Nephron (organoid): ENCODE data around the gene PI4K2B.
"Not testable (repeated sequence)": the region's sequence is repeated elsewhere in the genome, so short reads cannot be mapped to it uniquely, and the experiment has no call there.

Experiments
- H3K27ac Mint-ChIP-seq, 3 experiments: 2 replicates each; pipeline ENCODE4 v1.8.0; 2020; ENCODE audit warnings: mixed read lengths in 3 of 3, mild to moderate bottlenecking in 2 of 3, moderate library complexity in 1 of 3
- H3K27me3 Mint-ChIP-seq: 2 replicates; pipeline ENCODE4 v1.8.0; 2021; ENCODE audit warnings: low read depth, mild to moderate bottlenecking, moderate library complexity, mixed read lengths
- H3K36me3 Mint-ChIP-seq: 2 replicates; pipeline ENCODE4 v1.8.0; 2020; ENCODE audit warnings: low read depth, mixed read lengths
- H3K4me1 Mint-ChIP-seq: 2 replicates; pipeline ENCODE4 v1.8.0; 2020; ENCODE audit warnings: mixed read lengths
- H3K4me3 Mint-ChIP-seq, 3 experiments: 2 replicates each; pipeline ENCODE4 v1.8.0; 2020; ENCODE audit warnings: mild to moderate bottlenecking in 3 of 3, mixed read lengths in 3 of 3, moderate library complexity in 2 of 3
- H3K9me3 Mint-ChIP-seq: 2 replicates; pipeline ENCODE4 v1.8.0; 2020; ENCODE audit warnings: mixed read lengths
- CTCF ChIP-seq, 3 experiments: fragments of 200-600 bp; sonication (generic); IDR thresholded peaks; one replicate each; pipeline ENCODE4 v1.5.0; 2021; ENCODE audit warnings: antibody characterized with exemption in 3 of 3; ENCODE audit not compliant: unreplicated experiment in 3 of 3

Gene PI4K2B

GRCh38 chr4:25236971-25237370 is 3.1 kb downstream of the PI4K2B start:
- Mint-ChIP-seq H3K27me3 (no peaks in the 10 kb centered on the region), H3K27ac (no peak overlapping the region), H3K4me3 (peak overlapping the region in 1 of 3 experiments; percentile 15), H3K36me3 (peaks cover 31% of the 10 kb centered on the region), H3K4me1 (peaks cover 8% of the 10 kb centered on the region), H3K9me3 (peaks cover 36% of the 10 kb centered on the region)
- no peak for TF ChIP-seq CTCF (IDR thresholded peaks at IDR 0.05; ENCODE audit: unreplicated experiment in 3 of 3)

DNA sequence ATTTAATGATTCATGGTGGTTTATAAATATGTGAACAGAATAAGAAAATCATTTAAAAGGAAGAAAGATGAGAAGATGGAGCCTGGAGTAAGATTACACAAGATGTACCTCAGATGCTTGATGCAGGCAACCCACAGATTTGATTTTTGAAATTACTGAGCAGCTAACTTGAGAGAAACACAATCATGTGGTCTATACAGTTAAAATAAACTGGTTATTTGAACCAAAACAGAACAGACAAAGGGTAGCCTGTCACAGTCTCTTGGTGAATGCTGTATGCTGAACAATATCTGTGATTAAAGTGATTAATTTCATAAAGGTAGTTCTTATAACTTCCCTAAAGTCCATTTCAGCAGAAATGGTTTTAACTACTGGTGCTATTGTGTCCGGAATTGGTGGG is 4.2 kb downstream of the PI4K2B start:
- Mint-ChIP-seq H3K4me1 (peaks cover 8% of the 10 kb centered on the region), H3K4me3 (no peak overlapping the region), H3K27ac (no peak overlapping the region), H3K9me3 (peaks cover 28% of the 10 kb centered on the region), H3K36me3 (peaks cover 27% of the 10 kb centered on the region), H3K27me3 (no peaks in the 10 kb centered on the region)
- TF ChIP-seq CTCF (IDR thresholded peaks at IDR 0.05; ENCODE audit: unreplicated experiment in 3 of 3): no peak

DNA sequence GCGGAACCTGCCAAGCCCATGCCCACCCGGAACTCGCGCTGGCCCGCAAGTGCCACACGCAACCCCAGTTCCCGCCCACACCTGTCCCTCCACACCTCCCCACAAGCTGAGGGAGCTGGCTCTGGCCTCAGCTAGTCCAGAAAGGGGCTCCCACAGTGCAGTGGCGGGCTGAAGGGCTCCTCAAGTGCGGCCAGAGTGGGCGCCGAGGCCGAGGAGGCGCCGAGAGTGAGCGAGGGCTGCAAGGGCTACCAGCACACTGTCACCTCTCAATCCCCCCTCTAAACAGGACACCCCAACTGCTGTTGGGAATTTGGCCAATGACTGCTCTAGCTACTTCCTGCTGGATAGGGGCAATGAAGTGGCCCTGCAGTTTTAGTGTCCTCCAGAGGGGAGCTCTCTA is 5.7 kb downstream of the PI4K2B start:
- Mint-ChIP-seq H3K9me3 (peaks cover 30% of the 10 kb centered on the region), H3K36me3 (peaks cover 34% of the 10 kb centered on the region)
- H3K27me3 Mint-ChIP-seq, H3K27ac Mint-ChIP-seq, H3K4me3 Mint-ChIP-seq, H3K4me1 Mint-ChIP-seq: not testable (repeated sequence)

DNA sequence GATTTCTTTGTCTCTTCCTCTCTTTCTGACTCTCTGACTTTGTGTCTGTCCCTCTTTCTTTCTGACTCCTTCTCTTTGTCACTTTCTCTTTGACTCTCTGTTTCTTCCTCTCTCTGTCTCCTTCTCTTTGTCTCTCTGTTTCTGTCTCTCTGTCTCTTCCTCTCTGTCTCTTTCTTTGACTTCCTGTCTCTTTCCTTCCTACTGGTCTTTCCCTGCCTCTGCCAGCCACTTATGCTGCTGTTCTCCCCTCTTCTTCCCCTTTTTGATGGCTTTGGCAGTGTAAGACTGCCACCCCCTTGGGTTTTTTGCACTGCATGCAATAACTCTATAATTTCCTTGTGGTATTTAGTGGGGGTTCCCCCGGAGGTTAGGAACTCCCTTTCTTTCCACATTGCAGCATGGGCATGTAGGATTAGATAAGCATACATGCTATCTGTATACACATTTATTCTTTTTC is 6.9 kb downstream of the PI4K2B start:
- H3K4me3 Mint-ChIP-seq, H3K27ac Mint-ChIP-seq, H3K27me3 Mint-ChIP-seq, H3K4me1 Mint-ChIP-seq: not testable (repeated sequence)
- Mint-ChIP-seq H3K9me3 (peaks cover 33% of the 10 kb centered on the region), H3K36me3 (peaks cover 38% of the 10 kb centered on the region)

DNA sequence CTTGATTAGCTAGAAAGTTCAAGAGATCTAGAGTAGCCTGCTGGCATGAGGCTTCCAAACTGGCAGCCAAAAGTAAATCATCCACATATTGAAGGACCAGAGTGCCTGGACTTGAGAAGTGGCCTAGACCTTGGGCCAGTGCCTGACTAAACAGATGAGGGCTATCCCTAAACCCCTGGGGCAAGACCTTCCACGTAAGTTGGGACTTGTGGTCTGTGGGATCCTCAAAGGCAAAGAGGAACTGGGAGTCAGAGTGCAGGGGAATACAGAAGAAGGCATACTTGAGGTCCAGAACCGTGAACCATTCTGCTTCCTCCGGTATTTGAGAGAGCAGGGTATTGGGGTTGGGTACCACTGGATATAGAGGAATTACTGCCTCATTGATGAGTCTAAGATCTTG is 8.4 kb downstream of the PI4K2B start:
- not testable (repeated sequence) for H3K4me3 Mint-ChIP-seq, H3K27me3 Mint-ChIP-seq, H3K27ac Mint-ChIP-seq, H3K4me1 Mint-ChIP-seq
- peaks cover 39% of the 10 kb centered on the region for H3K36me3 Mint-ChIP-seq
- H3K9me3 Mint-ChIP-seq: peaks cover 34% of the 10 kb centered on the region

- TF ChIP-seq CTCF (IDR thresholded peaks at IDR 0.05; ENCODE audit: unreplicated experiment in 3 of 3): no peak
- Mint-ChIP-seq H3K4me1 (no peaks in the 10 kb centered on the region), H3K4me3 (no peak overlapping the region), H3K27ac (no peak overlapping the region), H3K27me3 (no peaks in the 10 kb centered on the region), H3K9me3 (peaks cover 33% of the 10 kb centered on the region), H3K36me3 (peaks cover 38% of the 10 kb centered on the region)
These were observed 11.3 kb downstream of the PI4K2B start for GRCh38 chr4:25245181-25245580.

- peaks cover 30% of the 10 kb centered on the region for H3K9me3 Mint-ChIP-seq
- H3K27ac Mint-ChIP-seq: no peak overlapping the region
- H3K4me1 Mint-ChIP-seq: no peaks in the 10 kb centered on the region
- no peak overlapping the region for H3K4me3 Mint-ChIP-seq
- TF ChIP-seq CTCF (IDR thresholded peaks at IDR 0.05; ENCODE audit: unreplicated experiment in 3 of 3): no peak
- H3K36me3 Mint-ChIP-seq: peaks cover 38% of the 10 kb centered on the region
- H3K27me3 Mint-ChIP-seq: no peaks in the 10 kb centered on the region
These were observed 13.1 kb downstream of the PI4K2B start for GRCh38 chr4:25246680-25247611.

DNA sequence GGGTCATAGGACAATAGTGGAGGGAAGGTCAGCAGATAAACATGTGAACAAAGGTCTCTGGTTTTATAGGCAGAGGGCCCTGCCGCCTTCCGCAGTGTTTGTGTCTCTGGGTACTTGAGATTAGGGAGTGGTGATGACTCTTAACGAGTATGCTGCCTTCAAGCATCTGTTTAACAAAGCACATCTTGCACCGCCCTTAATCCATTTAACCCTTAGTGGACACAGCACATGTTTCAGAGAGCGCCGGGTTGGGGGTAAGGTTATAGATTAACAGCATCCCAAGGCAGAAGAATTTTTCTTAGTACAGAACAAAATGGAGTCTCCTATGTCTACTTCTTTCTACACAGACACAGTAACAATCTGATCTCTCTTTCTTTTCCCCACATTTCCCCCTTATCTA is 15.0 kb downstream of the PI4K2B start:
- not testable (repeated sequence) for H3K4me3 Mint-ChIP-seq, H3K4me1 Mint-ChIP-seq

GRCh38 chr4:25249494-25249893 is 15.7 kb downstream of the PI4K2B start:
- peaks cover 23% of the 10 kb centered on the region for H3K36me3 Mint-ChIP-seq
- H3K4me1 Mint-ChIP-seq, H3K27me3 Mint-ChIP-seq, H3K27ac Mint-ChIP-seq, H3K4me3 Mint-ChIP-seq: not testable (repeated sequence)
- H3K9me3 Mint-ChIP-seq: peaks cover 20% of the 10 kb centered on the region

More for the DNA sequence above, 15.0 kb downstream of the PI4K2B start:
- Mint-ChIP-seq H3K36me3 (peaks cover 29% of the 10 kb centered on the region), H3K9me3 (peaks cover 25% of the 10 kb centered on the region)
- not testable (repeated sequence) for H3K27ac Mint-ChIP-seq, H3K27me3 Mint-ChIP-seq
